ENCODE measurements around the gene OAS2. TPM values are rescaled to one million over a fixed set of nuclear protein-coding genes. Genes with fewer than 3 reads are reported as not detected.

The OAS2 gene
- total and polyA plus RNA-seq, 9 of the 15 experiments (the other 6 are each of a cell fraction or from before 2014, with no cell fraction given), result 0.13 to 0.85 TPM; not detected in 7

DNA sequence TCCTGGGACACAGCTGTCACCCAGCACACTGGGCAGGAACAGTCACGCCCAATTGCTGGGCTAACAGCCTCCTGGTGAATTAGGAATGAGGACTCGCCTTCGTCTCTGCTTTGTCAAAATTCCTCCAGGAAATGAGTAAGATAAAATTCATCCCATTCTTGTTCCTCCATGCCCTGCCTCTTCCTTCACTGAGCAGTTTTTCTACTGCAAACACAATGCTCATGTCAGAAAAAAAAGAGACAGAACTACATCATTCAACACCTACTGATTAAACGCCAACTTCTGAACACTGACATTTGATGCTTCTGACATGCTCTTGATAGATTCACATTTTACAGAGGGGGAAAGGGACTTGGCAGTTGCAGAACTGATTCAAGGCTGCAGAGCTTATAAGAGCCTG, 40.7 kb downstream of the OAS2 start:
- Histone ChIP-seq H4K20me1 (replicated peaks; ENCODE audit: control insufficient read depth, insufficient read depth, low read length) (no peaks in the 10 kb centered on the region; the same call in 1 of the 2 replicates), H3K9ac (ENCODE audit: insufficient read depth in 1 of 2, low read depth in 2 of 2, low read length in 2 of 2) (no peak overlapping the region), H3K4me3 (no peak overlapping the region), H3K27ac (ENCODE audit: extremely low read depth, low read depth, low read length) (no peak overlapping the region), H3K27me3 (ENCODE audit: control insufficient read depth in 2 of 2, insufficient read depth in 2 of 2, low read length in 2 of 2) (peaks cover 3 to 29% of the 10 kb centered on the region in 2 experiments; a peak in 3 of 5 replicates), H3K79me2 (ENCODE audit: control insufficient read depth, insufficient read depth, low read length) (no peaks in the 10 kb centered on the region), H3K4me2 (ENCODE audit: insufficient read depth, low read length) (no peak overlapping the region), H2AFZ (ENCODE audit: low read depth, low read length) (no peak overlapping the region), H3K9me3 (replicated peaks; ENCODE audit: control insufficient read depth, insufficient read depth, low read depth, low read length) (no peaks in the 10 kb centered on the region), H3K4me1 (replicated peaks in 1 of 2; ENCODE audit: control insufficient read depth in 2 of 2, insufficient read depth in 2 of 2, low read length in 2 of 2) (no peaks in the 10 kb centered on the region), H3K36me3 (ENCODE audit: control insufficient read depth, insufficient read depth, low read length) (no peaks in the 10 kb centered on the region), H3K9me1 (ENCODE audit: control insufficient read depth, insufficient read depth, low read length) (no peaks in the 10 kb centered on the region)
- whole genome bisulfite sequencing (ENCODE audit: insufficient coverage, low coverage, missing lambda C conversion rate), result 2% methylated on average over 4 of the region's 4 CpGs
- in situ Hi-C loops (cut with MboI) (no loop called here), intact Hi-C loops (cut with micrococcal nuclease) (no loop called here)
- no peak for FAIRE-seq
- no TSS peak for BruUV-seq (replicated peaks)
- no peak for DNase-seq (ENCODE audit: extremely low read depth in 1 of 4, low spot score in 3 of 4)
- ChIA-PET CTCF (ENCODE audit: low intra/inter-chr PET ratio) (no interaction called here), POLR2A (interaction anchor here (0.7 kb wide), 1 partner anchor 111 kb away, joined by 3 read pairs; no protein-coding TSS in a partner anchor)
- no peak for ATAC-seq
- TF ChIP-seq BCOR (IDR thresholded peaks at IDR 0.05) (no peak), IRF1 (CRISPR knock-in tag; IDR thresholded peaks at IDR 0.05; ENCODE audit: borderline replicate concordance) (no peak)

DNA sequence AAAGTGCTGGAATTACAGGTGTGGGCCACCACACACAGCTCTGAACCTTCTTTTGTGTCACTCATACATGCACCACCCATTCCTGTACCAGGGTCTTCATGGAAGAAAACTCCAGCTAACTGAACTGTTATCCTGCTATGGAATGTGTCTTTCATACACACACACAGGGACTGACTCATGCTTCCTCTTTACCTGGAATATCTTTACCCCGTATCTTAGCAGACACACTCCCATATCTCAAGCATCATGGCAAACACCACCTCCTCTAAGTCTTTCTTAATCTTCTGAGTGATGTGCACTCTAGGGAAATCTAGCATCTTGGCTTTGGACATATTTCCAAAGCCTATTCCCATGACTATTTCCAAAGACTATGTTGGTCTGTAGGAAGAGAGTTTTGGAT, 43.2 kb downstream of the OAS2 start:
- Histone ChIP-seq H3K4me2 (ENCODE audit: insufficient read depth, low read length) (no peak overlapping the region), H3K79me2 (ENCODE audit: control insufficient read depth, insufficient read depth, low read length) (no peaks in the 10 kb centered on the region), H3K4me3 (no peak overlapping the region), H3K4me1 (replicated peaks in 1 of 2; ENCODE audit: control insufficient read depth in 2 of 2, insufficient read depth in 2 of 2, low read length in 2 of 2) (no peaks in the 10 kb centered on the region), H3K27ac (ENCODE audit: extremely low read depth, low read depth, low read length) (no peak overlapping the region), H3K36me3 (ENCODE audit: control insufficient read depth, insufficient read depth, low read length) (no peaks in the 10 kb centered on the region), H3K9me1 (ENCODE audit: control insufficient read depth, insufficient read depth, low read length) (no peaks in the 10 kb centered on the region), H3K9me3 (replicated peaks; ENCODE audit: control insufficient read depth, insufficient read depth, low read depth, low read length) (no peaks in the 10 kb centered on the region), H3K9ac (ENCODE audit: insufficient read depth in 1 of 2, low read depth in 2 of 2, low read length in 2 of 2) (no peak overlapping the region), H4K20me1 (replicated peaks; ENCODE audit: control insufficient read depth, insufficient read depth, low read length) (no peaks in the 10 kb centered on the region; the same call in 1 of the 2 replicates), H3K27me3 (ENCODE audit: control insufficient read depth in 2 of 2, insufficient read depth in 2 of 2, low read length in 2 of 2) (peaks cover 3 to 15% of the 10 kb centered on the region in 2 experiments; a peak in 3 of 5 replicates), H2AFZ (ENCODE audit: low read depth, low read length) (no peak overlapping the region)
- FAIRE-seq (no peak), DNase-seq (ENCODE audit: extremely low read depth in 1 of 4, low spot score in 3 of 4) (no peak), ATAC-seq (no peak)
- intact Hi-C loops (cut with micrococcal nuclease), result no loop called here
- WGBS (ENCODE audit: insufficient coverage, low coverage, missing lambda C conversion rate), result 0% methylated on average over 1 of the region's 1 CpG
- POLR2A ChIA-PET, result no interaction called here
- CTCF ChIA-PET (ENCODE audit: low intra/inter-chr PET ratio), result no interaction called here
- TF ChIP-seq WHSC1 (IDR thresholded peaks at IDR 0.05; ENCODE audit: low read length) (no peak), TBL1XR1 (IDR thresholded peaks at IDR 0.05; ENCODE audit: low read length in 2 of 2) (no peak), MEF2A (IDR thresholded peaks at IDR 0.05; ENCODE audit: control insufficient read depth, low read depth, low read length) (no peak), PHTF2 (CRISPR knock-in tag; IDR thresholded peaks at IDR 0.05) (no peak)
- TF ChIP-seq, protein P1, sequence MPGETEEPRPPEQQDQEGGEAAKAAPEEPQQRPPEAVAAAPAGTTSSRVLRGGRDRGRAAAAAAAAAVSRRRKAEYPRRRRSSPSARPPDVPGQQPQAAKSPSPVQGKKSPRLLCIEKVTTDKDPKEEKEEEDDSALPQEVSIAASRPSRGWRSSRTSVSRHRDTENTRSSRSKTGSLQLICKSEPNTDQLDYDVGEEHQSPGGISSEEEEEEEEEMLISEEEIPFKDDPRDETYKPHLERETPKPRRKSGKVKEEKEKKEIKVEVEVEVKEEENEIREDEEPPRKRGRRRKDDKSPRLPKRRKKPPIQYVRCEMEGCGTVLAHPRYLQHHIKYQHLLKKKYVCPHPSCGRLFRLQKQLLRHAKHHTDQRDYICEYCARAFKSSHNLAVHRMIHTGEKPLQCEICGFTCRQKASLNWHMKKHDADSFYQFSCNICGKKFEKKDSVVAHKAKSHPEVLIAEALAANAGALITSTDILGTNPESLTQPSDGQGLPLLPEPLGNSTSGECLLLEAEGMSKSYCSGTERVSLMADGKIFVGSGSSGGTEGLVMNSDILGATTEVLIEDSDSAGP (CRISPR knock-in tag; IDR thresholded peaks at IDR 0.05), result no peak
- TF ChIP-seq, protein P2, sequence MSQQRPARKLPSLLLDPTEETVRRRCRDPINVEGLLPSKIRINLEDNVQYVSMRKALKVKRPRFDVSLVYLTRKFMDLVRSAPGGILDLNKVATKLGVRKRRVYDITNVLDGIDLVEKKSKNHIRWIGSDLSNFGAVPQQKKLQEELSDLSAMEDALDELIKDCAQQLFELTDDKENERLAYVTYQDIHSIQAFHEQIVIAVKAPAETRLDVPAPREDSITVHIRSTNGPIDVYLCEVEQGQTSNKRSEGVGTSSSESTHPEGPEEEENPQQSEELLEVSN (IDR thresholded peaks at IDR 0.05; ENCODE audit: borderline replicate concordance in 1 of 2, extremely low read depth in 1 of 2, insufficient read depth in 1 of 2, insufficient read length in 1 of 2, low read depth in 1 of 2, low read length in 1 of 2, poor library complexity in 1 of 2, severe bottlenecking in 1 of 2), result no peak
- in situ Hi-C loops (cut with MboI), result no loop called here
- BruUV-seq (replicated peaks), result no TSS peak
